ENCODE data around the gene ANKRD60. TPM values are rescaled to one million over a fixed set of nuclear protein-coding genes. Genes with fewer than 3 reads are reported as not detected.

The ANKRD60 gene
- total RNA-seq, 3 donors from 2014 or later: not detected

GRCh38 chr20:58254890-58255289, 26.4 kb upstream of the ANKRD60 start:
- no peaks in the 10 kb centered on the region for H3K36me3 ChIP-seq
- H3K27me3 ChIP-seq: no peaks in the 10 kb centered on the region
- H3K27ac ChIP-seq: no peak overlapping the region
- no peak for TF ChIP-seq POLR2AphosphoS5 (IDR thresholded peaks at IDR 0.05)
- TF ChIP-seq CTCF (IDR thresholded peaks at IDR 0.05): no peak
- no peak for TF ChIP-seq POLR2A (IDR thresholded peaks at IDR 0.05)
- H3K4me1 ChIP-seq: no peaks in the 10 kb centered on the region
- intact Hi-C loops (cut with DNase I; ENCODE audit: low total_unique reads): loop anchor here (5.0 kb wide), 1 partner anchor 697 kb away; no protein-coding TSS in a partner anchor
- H3K9me3 ChIP-seq: no peaks in the 10 kb centered on the region
- DNase-seq (ENCODE audit: low spot score in 2 of 2): no peak
- H3K4me3 ChIP-seq: no peak overlapping the region

- Histone ChIP-seq H3K36me3 (no peaks in the 10 kb centered on the region), H3K4me3 (no peak overlapping the region), H3K9me3 (no peaks in the 10 kb centered on the region), H3K27ac (peak overlapping the region in 1 of 2 donors; percentile 5), H3K27me3 (no peaks in the 10 kb centered on the region), H3K4me1 (no peaks in the 10 kb centered on the region)
- DNase-seq (ENCODE audit: low spot score in 2 of 2): no peak
- TF ChIP-seq CTCF (IDR thresholded peaks at IDR 0.05) (no peak), POLR2A (IDR thresholded peaks at IDR 0.05) (no peak), POLR2AphosphoS5 (IDR thresholded peaks at IDR 0.05) (no peak)
- intact Hi-C loops (cut with DNase I; ENCODE audit: low total_unique reads): no loop called here
Observed at GRCh38 chr20:58251979-58252591, 23.6 kb upstream of the ANKRD60 start.

- TF ChIP-seq CTCF (IDR thresholded peaks at IDR 0.05): no peak
- H3K27ac ChIP-seq: peak overlapping the region in 1 of 2 donors; percentile 5
- intact Hi-C loops (cut with DNase I; ENCODE audit: low total_unique reads): no loop called here
- no peaks in the 10 kb centered on the region for H3K27me3 ChIP-seq
- H3K9me3 ChIP-seq: no peaks in the 10 kb centered on the region
- no peaks in the 10 kb centered on the region for H3K4me1 ChIP-seq
- DNase-seq (ENCODE audit: low spot score in 2 of 2): no peak
- no peak overlapping the region for H3K4me3 ChIP-seq
- no peaks in the 10 kb centered on the region for H3K36me3 ChIP-seq
Observed at GRCh38 chr20:58251348-58251978, 23.0 kb upstream of the ANKRD60 start.

- Histone ChIP-seq H3K27me3 (no peaks in the 10 kb centered on the region), H3K4me1 (no peaks in the 10 kb centered on the region), H3K4me3 (no peak overlapping the region), H3K9me3 (no peaks in the 10 kb centered on the region), H3K27ac (no peak overlapping the region), H3K36me3 (no peaks in the 10 kb centered on the region)
- no peak for DNase-seq (ENCODE audit: low spot score in 2 of 2)
- TF ChIP-seq POLR2A (IDR thresholded peaks at IDR 0.05) (no peak), POLR2AphosphoS5 (IDR thresholded peaks at IDR 0.05) (no peak), CTCF (IDR thresholded peaks at IDR 0.05) (no peak)
- intact Hi-C loops (cut with DNase I; ENCODE audit: low total_unique reads): no loop called here
Observed at GRCh38 chr20:58246346-58246745, 17.9 kb upstream of the ANKRD60 start.

GRCh38 chr20:58245931-58246330, 17.5 kb upstream of the ANKRD60 start:
- DNase-seq (ENCODE audit: low spot score in 2 of 2): no peak
- H3K36me3 ChIP-seq: no peaks in the 10 kb centered on the region
- H3K4me1 ChIP-seq: no peaks in the 10 kb centered on the region
- H3K27ac ChIP-seq: no peak overlapping the region
- intact Hi-C loops (cut with DNase I; ENCODE audit: low total_unique reads): no loop called here
- no peaks in the 10 kb centered on the region for H3K9me3 ChIP-seq
- TF ChIP-seq POLR2A (IDR thresholded peaks at IDR 0.05) (no peak), CTCF (IDR thresholded peaks at IDR 0.05) (no peak), POLR2AphosphoS5 (IDR thresholded peaks at IDR 0.05) (no peak)
- no peak overlapping the region for H3K4me3 ChIP-seq
- H3K27me3 ChIP-seq: no peaks in the 10 kb centered on the region

Data from breast epithelium (tissue), 4 donors.